WTC11 (cell line): ENCODE results near the gene RNF40. TPM values are rescaled to one million over a fixed set of nuclear protein-coding genes. Genes with fewer than 3 reads are reported as not detected.

Source experiments
- ATAC-seq: fragments of 200-7000 bp; cut with Tn5 transposase; 2 replicates; pipeline ENCODE4 v1.10.0; 2021; ENCODE audit warnings: mild to moderate bottlenecking, moderate library complexity
- CTCF ChIA-PET: fragments of 300-600 bp; sonication (Branson Sonifier 250); formaldehyde crosslinking; loops from one replicate; lab custom pipeline; 2021; ENCODE audit warnings: antibody characterized with exemption; lab: Charles Lee
- POLR2A ChIA-PET: fragments of 350-600 bp; sonication (Branson Sonifier 250); formaldehyde crosslinking; loops from one replicate; lab custom pipeline; 2021; ENCODE audit warnings: antibody characterized with exemption; lab: Charles Lee
- DNase-seq: peaks from one replicate; pipeline ENCODE4 v3.0.0; 2021; ENCODE audit warnings: low spot score
- H3K27ac Mint-ChIP-seq: 2 replicates; pipeline ENCODE4 v1.8.0; 2021; ENCODE audit warnings: mixed read lengths
- H3K27me3 Mint-ChIP-seq: 2 replicates; pipeline ENCODE4 v1.8.0; 2021; ENCODE audit warnings: low read depth, mild to moderate bottlenecking, moderate library complexity, mixed read lengths
- H3K36me3 Mint-ChIP-seq: 2 replicates; pipeline ENCODE4 v1.8.0; 2021; ENCODE audit warnings: mixed read lengths
- H3K4me1 Mint-ChIP-seq: 2 replicates; pipeline ENCODE4 v1.8.0; 2022; ENCODE audit warnings: mixed read lengths
- H3K4me3 Mint-ChIP-seq: 2 replicates; pipeline ENCODE4 v1.8.0; 2021; ENCODE audit warnings: mild to moderate bottlenecking, moderate library complexity, mixed read lengths
- H3K9me3 Mint-ChIP-seq: 2 replicates; pipeline ENCODE4 v1.8.0; 2021; ENCODE audit warnings: mixed read lengths
- FOXK1 ChIP-seq: sonication (generic); formaldehyde crosslinking; IDR thresholded peaks from 2 replicates; pipeline ENCODE4 v1.8.0; 2022; ENCODE audit warnings: mild to moderate bottlenecking, moderate library complexity, missing genetic modification reagents
- FOXP1 ChIP-seq: sonication (generic); formaldehyde crosslinking; IDR thresholded peaks from 2 replicates; pipeline ENCODE4 v1.8.0; 2022; ENCODE audit warnings: missing genetic modification reagents, mild to moderate bottlenecking, moderate library complexity, borderline replicate concordance
- GABPB1 ChIP-seq: sonication (generic); formaldehyde crosslinking; IDR thresholded peaks from 2 replicates; pipeline ENCODE4 v1.8.1; 2023; ENCODE audit warnings: mild to moderate bottlenecking, missing genetic modification reagents
- HMGA2 ChIP-seq: fragments of 250-450 bp; sonication (Bioruptor Pico); IDR thresholded peaks from 2 replicates; pipeline ENCODE4 v1.4.0; 2021; ENCODE audit warnings: mild to moderate bottlenecking, moderate library complexity
- JUN ChIP-seq: sonication (generic); formaldehyde crosslinking; IDR thresholded peaks from 2 replicates; pipeline ENCODE4 v1.8.0; 2023; ENCODE audit warnings: mild to moderate bottlenecking, missing genetic modification reagents
- NFE2L1 ChIP-seq: sonication (generic); formaldehyde crosslinking; IDR thresholded peaks from 2 replicates; pipeline ENCODE4 v1.8.1; 2023; ENCODE audit warnings: missing genetic modification reagents
- NR1H2 ChIP-seq: sonication (generic); formaldehyde crosslinking; IDR thresholded peaks from 2 replicates; pipeline ENCODE4 v1.9.0; 2021; ENCODE audit warnings: mild to moderate bottlenecking, moderate library complexity, missing genetic modification reagents
- SMAD3 ChIP-seq: sonication (generic); formaldehyde crosslinking; IDR thresholded peaks from 2 replicates; pipeline ENCODE4 v1.8.0; 2022; ENCODE audit warnings: missing genetic modification reagents, mild to moderate bottlenecking, borderline replicate concordance
- SOX15 ChIP-seq: fragments of 250-450 bp; sonication (Bioruptor Pico); IDR thresholded peaks from 2 replicates; pipeline ENCODE4 v1.9.0; 2021; ENCODE audit warnings: mild to moderate bottlenecking
- ZBTB21 ChIP-seq: sonication (generic); formaldehyde crosslinking; IDR thresholded peaks from 2 replicates; pipeline ENCODE4 v1.8.1; 2023; ENCODE audit warnings: mild to moderate bottlenecking, missing genetic modification reagents, borderline replicate concordance
- ZNF263 ChIP-seq: sonication (generic); formaldehyde crosslinking; IDR thresholded peaks from 2 replicates; pipeline ENCODE4 v1.8.1; 2022; ENCODE audit warnings: low read depth, mild to moderate bottlenecking, moderate library complexity, missing genetic modification reagents
- total RNA-seq: library from RNA; stranded (reverse); gene quantifications from 3 replicates; pipeline ENCODE4 v1.2.3, GENCODE V29; 2021
- TF ChIP-seq, protein P1 (sequence below): sonication (generic); formaldehyde crosslinking; IDR thresholded peaks from 2 replicates; pipeline ENCODE4 v1.8.0; 2023; ENCODE audit warnings: missing genetic modification reagents
- TF ChIP-seq, protein P2 (sequence below): sonication (generic); formaldehyde crosslinking; IDR thresholded peaks from 2 replicates; pipeline ENCODE4 v1.8.0; 2022; ENCODE audit warnings: mild to moderate bottlenecking, missing genetic modification reagents
- TF ChIP-seq, protein P3 (sequence below): sonication (generic); formaldehyde crosslinking; IDR thresholded peaks from 2 replicates; pipeline ENCODE4 v1.8.0; 2022; ENCODE audit warnings: mild to moderate bottlenecking, missing genetic modification reagents
- TF ChIP-seq, protein P4 (sequence below): sonication (generic); formaldehyde crosslinking; IDR thresholded peaks from 2 replicates; pipeline ENCODE4 v1.8.1; 2022; ENCODE audit warnings: low read depth, mild to moderate bottlenecking, moderate library complexity, missing genetic modification reagents, borderline replicate concordance
- TF ChIP-seq, protein P5 (sequence below): fragments of 250-450 bp; sonication (Bioruptor Pico); IDR thresholded peaks from 2 replicates; pipeline ENCODE4 v1.9.0; 2021; ENCODE audit warnings: moderate library complexity, mild to moderate bottlenecking, inconsistent platforms, borderline replicate concordance
- TF ChIP-seq, protein P6 (sequence below): sonication (generic); formaldehyde crosslinking; IDR thresholded peaks from 2 replicates; pipeline ENCODE4 v1.8.1; 2023; ENCODE audit warnings: mild to moderate bottlenecking, missing genetic modification reagents

RNF40 gene
- total RNA-seq, 1 experiment from 2014 or later: 77.1 TPM

DNA sequence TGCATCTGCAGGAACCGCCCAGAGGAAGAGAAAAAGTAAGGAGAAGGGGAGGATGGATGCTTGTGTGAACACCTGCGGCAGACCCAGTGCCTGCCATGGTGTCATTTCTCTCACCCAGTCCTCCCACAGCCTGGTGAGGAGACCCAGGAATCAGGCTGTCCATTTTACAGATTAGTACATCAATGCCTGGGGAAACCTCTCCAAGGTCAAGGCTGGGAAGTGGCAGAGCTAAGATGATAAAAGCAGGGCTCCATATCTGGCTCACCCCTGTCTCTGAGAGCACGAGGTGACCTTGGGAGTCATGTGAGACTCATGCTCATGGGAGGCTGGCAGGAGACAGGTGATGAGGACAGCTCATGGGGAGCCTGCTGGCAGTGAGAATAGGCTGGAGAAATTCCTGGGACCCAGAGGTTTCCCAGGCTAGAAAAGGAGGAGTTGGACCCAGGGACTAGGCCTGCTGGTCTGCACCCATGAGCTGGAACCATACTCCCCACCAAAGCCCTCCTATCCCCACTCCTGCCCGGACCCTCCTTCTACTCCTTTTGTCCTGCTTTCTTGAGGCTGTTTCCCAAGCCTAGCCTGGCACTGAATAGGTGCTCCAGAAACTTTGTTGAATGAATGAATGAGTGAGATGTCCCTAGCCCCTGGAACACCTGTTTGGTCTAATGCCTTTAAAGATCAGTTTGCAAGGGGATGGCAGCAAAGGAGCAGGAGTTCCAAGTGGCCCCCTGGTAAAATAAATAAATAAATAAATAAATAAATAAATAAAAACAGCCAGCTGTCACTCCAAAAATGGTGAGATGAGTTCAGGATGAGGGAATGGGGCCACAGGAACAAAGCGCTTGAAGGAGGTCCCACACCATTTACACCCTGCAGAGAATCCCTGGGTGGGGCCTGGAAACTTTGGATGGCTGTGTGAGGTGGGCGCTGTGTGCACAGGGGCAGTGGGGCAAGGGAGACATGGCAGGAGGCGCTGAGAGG, 23.3 kb downstream of the RNF40 start:
- Mint-ChIP-seq H3K4me1 (peaks cover 13% of the 10 kb centered on the region), H3K4me3 (peak overlapping the region; percentile 84), H3K27me3 (no peaks in the 10 kb centered on the region; the same call in 1 of the 2 replicates), H3K9me3 (no peaks in the 10 kb centered on the region), H3K27ac (no peak overlapping the region), H3K36me3 (peaks cover 14% of the 10 kb centered on the region)
- DNase-seq: no peak
- ChIA-PET CTCF (interaction anchor here (1.0 to 1.4 kb wide), 2 partner anchors 20 kb away, joined by 4 to 7 read pairs; no protein-coding TSS in a partner anchor), POLR2A (no interaction called here)
- TF ChIP-seq SMAD3 (CRISPR knock-in tag): no peak
- TF ChIP-seq, protein P1, sequence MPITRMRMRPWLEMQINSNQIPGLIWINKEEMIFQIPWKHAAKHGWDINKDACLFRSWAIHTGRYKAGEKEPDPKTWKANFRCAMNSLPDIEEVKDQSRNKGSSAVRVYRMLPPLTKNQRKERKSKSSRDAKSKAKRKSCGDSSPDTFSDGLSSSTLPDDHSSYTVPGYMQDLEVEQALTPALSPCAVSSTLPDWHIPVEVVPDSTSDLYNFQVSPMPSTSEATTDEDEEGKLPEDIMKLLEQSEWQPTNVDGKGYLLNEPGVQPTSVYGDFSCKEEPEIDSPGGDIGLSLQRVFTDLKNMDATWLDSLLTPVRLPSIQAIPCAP (CRISPR knock-in tag): no peak
- TF ChIP-seq, protein P2, sequence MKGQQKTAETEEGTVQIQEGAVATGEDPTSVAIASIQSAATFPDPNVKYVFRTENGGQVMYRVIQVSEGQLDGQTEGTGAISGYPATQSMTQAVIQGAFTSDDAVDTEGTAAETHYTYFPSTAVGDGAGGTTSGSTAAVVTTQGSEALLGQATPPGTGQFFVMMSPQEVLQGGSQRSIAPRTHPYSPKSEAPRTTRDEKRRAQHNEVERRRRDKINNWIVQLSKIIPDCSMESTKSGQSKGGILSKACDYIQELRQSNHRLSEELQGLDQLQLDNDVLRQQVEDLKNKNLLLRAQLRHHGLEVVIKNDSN (CRISPR knock-in tag): no peak
- TF ChIP-seq FOXK1 (CRISPR knock-in tag): no peak
- no peak for TF ChIP-seq SOX15 (CRISPR knock-in tag)
- TF ChIP-seq, protein P3, sequence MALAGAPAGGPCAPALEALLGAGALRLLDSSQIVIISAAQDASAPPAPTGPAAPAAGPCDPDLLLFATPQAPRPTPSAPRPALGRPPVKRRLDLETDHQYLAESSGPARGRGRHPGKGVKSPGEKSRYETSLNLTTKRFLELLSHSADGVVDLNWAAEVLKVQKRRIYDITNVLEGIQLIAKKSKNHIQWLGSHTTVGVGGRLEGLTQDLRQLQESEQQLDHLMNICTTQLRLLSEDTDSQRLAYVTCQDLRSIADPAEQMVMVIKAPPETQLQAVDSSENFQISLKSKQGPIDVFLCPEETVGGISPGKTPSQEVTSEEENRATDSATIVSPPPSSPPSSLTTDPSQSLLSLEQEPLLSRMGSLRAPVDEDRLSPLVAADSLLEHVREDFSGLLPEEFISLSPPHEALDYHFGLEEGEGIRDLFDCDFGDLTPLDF (CRISPR knock-in tag): no peak
- no peak for TF ChIP-seq HMGA2 (CRISPR knock-in tag)
- TF ChIP-seq, protein P4, sequence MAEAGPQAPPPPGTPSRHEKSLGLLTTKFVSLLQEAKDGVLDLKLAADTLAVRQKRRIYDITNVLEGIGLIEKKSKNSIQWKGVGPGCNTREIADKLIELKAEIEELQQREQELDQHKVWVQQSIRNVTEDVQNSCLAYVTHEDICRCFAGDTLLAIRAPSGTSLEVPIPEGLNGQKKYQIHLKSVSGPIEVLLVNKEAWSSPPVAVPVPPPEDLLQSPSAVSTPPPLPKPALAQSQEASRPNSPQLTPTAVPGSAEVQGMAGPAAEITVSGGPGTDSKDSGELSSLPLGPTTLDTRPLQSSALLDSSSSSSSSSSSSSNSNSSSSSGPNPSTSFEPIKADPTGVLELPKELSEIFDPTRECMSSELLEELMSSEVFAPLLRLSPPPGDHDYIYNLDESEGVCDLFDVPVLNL (CRISPR knock-in tag): no peak
- TF ChIP-seq ZBTB21 (CRISPR knock-in tag): no peak
- no peak for TF ChIP-seq GABPB1 (CRISPR knock-in tag)
- no peak for TF ChIP-seq JUN
- TF ChIP-seq ZNF263 (CRISPR knock-in tag): no peak
- no peak for TF ChIP-seq FOXP1
- no peak for TF ChIP-seq NR1H2
- no peak for TF ChIP-seq NFE2L1 (CRISPR knock-in tag)
- TF ChIP-seq, protein P5, sequence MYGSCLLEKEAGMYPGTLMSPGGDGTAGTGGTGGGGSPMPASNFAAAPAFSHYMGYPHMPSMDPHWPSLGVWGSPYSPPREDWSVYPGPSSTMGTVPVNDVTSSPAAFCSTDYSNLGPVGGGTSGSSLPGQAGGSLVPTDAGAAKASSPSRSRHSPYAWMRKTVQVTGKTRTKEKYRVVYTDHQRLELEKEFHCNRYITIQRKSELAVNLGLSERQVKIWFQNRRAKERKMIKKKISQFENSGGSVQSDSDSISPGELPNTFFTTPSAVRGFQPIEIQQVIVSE (CRISPR knock-in tag): no peak
- TF ChIP-seq, protein P6, sequence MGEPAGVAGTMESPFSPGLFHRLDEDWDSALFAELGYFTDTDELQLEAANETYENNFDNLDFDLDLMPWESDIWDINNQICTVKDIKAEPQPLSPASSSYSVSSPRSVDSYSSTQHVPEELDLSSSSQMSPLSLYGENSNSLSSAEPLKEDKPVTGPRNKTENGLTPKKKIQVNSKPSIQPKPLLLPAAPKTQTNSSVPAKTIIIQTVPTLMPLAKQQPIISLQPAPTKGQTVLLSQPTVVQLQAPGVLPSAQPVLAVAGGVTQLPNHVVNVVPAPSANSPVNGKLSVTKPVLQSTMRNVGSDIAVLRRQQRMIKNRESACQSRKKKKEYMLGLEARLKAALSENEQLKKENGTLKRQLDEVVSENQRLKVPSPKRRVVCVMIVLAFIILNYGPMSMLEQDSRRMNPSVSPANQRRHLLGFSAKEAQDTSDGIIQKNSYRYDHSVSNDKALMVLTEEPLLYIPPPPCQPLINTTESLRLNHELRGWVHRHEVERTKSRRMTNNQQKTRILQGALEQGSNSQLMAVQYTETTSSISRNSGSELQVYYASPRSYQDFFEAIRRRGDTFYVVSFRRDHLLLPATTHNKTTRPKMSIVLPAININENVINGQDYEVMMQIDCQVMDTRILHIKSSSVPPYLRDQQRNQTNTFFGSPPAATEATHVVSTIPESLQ: no peak
- ATAC-seq: no peak
